ENCODE results near the gene ACSM5. TPM values are rescaled to one million over a fixed set of nuclear protein-coding genes. Genes with fewer than 3 reads are reported as not detected.
"Not testable (repeated sequence)": the region's sequence is repeated elsewhere in the genome, so short reads cannot be mapped to it uniquely, and the experiment has no call there.

ACSM5 gene
- total RNA-seq, 1 experiment from 2014 or later: not detected

DNA sequence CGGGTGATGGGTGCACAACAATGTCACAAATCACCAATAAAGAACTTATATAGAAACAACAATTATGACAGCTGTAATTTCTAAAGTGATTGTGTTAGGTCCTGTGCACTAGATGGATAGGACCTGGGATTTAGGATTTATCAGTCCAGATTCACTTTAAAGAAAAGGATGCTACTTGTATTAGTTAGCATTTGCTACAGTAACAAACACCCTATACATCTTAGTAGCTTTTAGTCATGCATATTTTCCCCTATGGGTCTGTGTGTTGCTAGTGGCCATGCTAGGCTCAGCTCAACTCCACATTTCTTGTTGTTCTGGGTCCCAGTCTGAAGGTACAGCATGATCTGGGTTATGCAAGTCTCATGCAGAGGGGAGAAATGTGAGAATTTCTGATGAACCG lies 49.9 kb downstream of the ACSM5 start:
- H3K4me3 ChIP-seq (ENCODE audit: low read depth, low read length, poor library complexity, severe bottlenecking); H3K36me3 ChIP-seq (ENCODE audit: insufficient read depth, low read length, poor library complexity, severe bottlenecking); intact Hi-C loops (cut with micrococcal nuclease; ENCODE audit: unreplicated experiment); POLR2A ChIA-PET (ENCODE audit: low non-redundant PET); DNase-seq (ENCODE audit: low spot score); CTCF ChIA-PET; H3K4me1 ChIP-seq (ENCODE audit: insufficient read depth, low read length, poor library complexity, severe bottlenecking); H3K27me3 ChIP-seq (replicated peaks; ENCODE audit: insufficient read depth, low read depth, low read length, poor library complexity); H3K9me3 ChIP-seq (ENCODE audit: low read depth, low read length, poor library complexity, severe bottlenecking); H3K27ac ChIP-seq (ENCODE audit: low read depth, low read length, poor library complexity, severe bottlenecking); BruUV-seq (replicated peaks): not testable (repeated sequence)

GRCh38 chr16:20460313-20460712 lies 51.0 kb downstream of the ACSM5 start:
- H3K36me3 ChIP-seq (ENCODE audit: insufficient read depth, low read length, poor library complexity, severe bottlenecking); H3K9me3 ChIP-seq (ENCODE audit: low read depth, low read length, poor library complexity, severe bottlenecking); H3K4me3 ChIP-seq (ENCODE audit: low read depth, low read length, poor library complexity, severe bottlenecking); H3K4me1 ChIP-seq (ENCODE audit: insufficient read depth, low read length, poor library complexity, severe bottlenecking); H3K27ac ChIP-seq (ENCODE audit: low read depth, low read length, poor library complexity, severe bottlenecking); intact Hi-C loops (cut with micrococcal nuclease; ENCODE audit: unreplicated experiment); DNase-seq (ENCODE audit: low spot score); BruUV-seq (replicated peaks); POLR2A ChIA-PET (ENCODE audit: low non-redundant PET); CTCF ChIA-PET; H3K27me3 ChIP-seq (replicated peaks; ENCODE audit: insufficient read depth, low read depth, low read length, poor library complexity): not testable (repeated sequence)

GRCh38 chr16:20468954-20469353 lies 59.6 kb downstream of the ACSM5 start:
- H3K4me1 ChIP-seq (ENCODE audit: insufficient read depth, low read length, poor library complexity, severe bottlenecking); CTCF ChIA-PET; H3K36me3 ChIP-seq (ENCODE audit: insufficient read depth, low read length, poor library complexity, severe bottlenecking); H3K27ac ChIP-seq (ENCODE audit: low read depth, low read length, poor library complexity, severe bottlenecking); DNase-seq (ENCODE audit: low spot score); H3K4me3 ChIP-seq (ENCODE audit: low read depth, low read length, poor library complexity, severe bottlenecking); H3K9me3 ChIP-seq (ENCODE audit: low read depth, low read length, poor library complexity, severe bottlenecking); H3K27me3 ChIP-seq (replicated peaks; ENCODE audit: insufficient read depth, low read depth, low read length, poor library complexity); intact Hi-C loops (cut with micrococcal nuclease; ENCODE audit: unreplicated experiment); BruUV-seq (replicated peaks); POLR2A ChIA-PET (ENCODE audit: low non-redundant PET): not testable (repeated sequence)

DNA sequence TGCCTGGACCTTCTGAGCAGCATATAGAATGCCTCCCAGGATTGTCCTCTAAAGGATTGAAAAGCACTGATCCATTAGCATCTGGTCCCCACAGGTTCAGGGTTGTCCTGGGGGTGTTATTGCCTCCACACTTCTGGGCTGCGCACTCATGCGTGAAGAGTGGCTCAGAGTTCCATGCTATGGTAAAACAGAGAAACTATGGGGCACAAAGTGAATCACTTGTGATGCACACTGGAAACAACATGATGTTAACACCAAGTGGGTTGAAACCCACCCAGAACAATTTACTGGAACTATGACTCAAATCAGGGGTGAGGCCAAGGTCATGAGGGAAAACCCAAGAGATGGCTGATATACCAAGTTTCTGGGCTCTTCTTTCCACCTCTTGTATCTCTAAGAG lies 60.6 kb downstream of the ACSM5 start:
- H3K27me3 ChIP-seq (replicated peaks; ENCODE audit: insufficient read depth, low read depth, low read length, poor library complexity); H3K27ac ChIP-seq (ENCODE audit: low read depth, low read length, poor library complexity, severe bottlenecking); intact Hi-C loops (cut with micrococcal nuclease; ENCODE audit: unreplicated experiment); H3K36me3 ChIP-seq (ENCODE audit: insufficient read depth, low read length, poor library complexity, severe bottlenecking); CTCF ChIA-PET; H3K4me3 ChIP-seq (ENCODE audit: low read depth, low read length, poor library complexity, severe bottlenecking); POLR2A ChIA-PET (ENCODE audit: low non-redundant PET); H3K4me1 ChIP-seq (ENCODE audit: insufficient read depth, low read length, poor library complexity, severe bottlenecking); DNase-seq (ENCODE audit: low spot score); BruUV-seq (replicated peaks); H3K9me3 ChIP-seq (ENCODE audit: low read depth, low read length, poor library complexity, severe bottlenecking): not testable (repeated sequence)

GRCh38 chr16:20470732-20471131 lies 61.4 kb downstream of the ACSM5 start:
- DNase-seq (ENCODE audit: low spot score); H3K36me3 ChIP-seq (ENCODE audit: insufficient read depth, low read length, poor library complexity, severe bottlenecking); intact Hi-C loops (cut with micrococcal nuclease; ENCODE audit: unreplicated experiment); H3K27ac ChIP-seq (ENCODE audit: low read depth, low read length, poor library complexity, severe bottlenecking); BruUV-seq (replicated peaks); H3K4me3 ChIP-seq (ENCODE audit: low read depth, low read length, poor library complexity, severe bottlenecking); H3K4me1 ChIP-seq (ENCODE audit: insufficient read depth, low read length, poor library complexity, severe bottlenecking); CTCF ChIA-PET; H3K9me3 ChIP-seq (ENCODE audit: low read depth, low read length, poor library complexity, severe bottlenecking); H3K27me3 ChIP-seq (replicated peaks; ENCODE audit: insufficient read depth, low read depth, low read length, poor library complexity); POLR2A ChIA-PET (ENCODE audit: low non-redundant PET): not testable (repeated sequence)

DNA sequence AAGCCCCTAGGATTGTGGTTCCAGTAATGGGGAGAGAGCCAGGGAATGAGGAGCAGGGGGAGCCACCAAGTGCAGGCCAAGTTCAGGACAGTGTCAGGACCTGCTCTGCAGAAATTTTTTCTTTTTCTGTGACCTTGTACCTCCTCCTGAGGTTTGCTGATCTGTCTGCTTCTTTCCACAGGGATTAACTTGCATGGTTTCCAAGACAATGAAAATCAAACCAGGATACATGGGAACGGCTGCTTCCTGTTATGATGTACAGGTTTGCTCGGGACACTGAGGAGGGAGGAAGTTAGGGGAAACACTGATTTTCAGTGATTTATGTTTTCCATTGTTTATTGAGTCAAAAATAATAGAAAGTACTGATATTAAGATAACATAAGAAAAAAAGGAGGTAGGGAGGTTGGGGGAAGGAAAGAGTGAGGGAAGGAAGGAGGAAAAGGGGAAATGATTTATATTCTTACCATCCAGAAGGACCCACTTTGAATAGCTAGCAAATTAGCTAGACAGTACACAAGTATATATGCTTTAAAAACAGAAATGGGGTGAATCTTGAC lies 67.9 kb downstream of the ACSM5 start:
- H3K27ac ChIP-seq (ENCODE audit: low read depth, low read length, poor library complexity, severe bottlenecking); H3K4me1 ChIP-seq (ENCODE audit: insufficient read depth, low read length, poor library complexity, severe bottlenecking); POLR2A ChIA-PET (ENCODE audit: low non-redundant PET); CTCF ChIA-PET; H3K9me3 ChIP-seq (ENCODE audit: low read depth, low read length, poor library complexity, severe bottlenecking); intact Hi-C loops (cut with micrococcal nuclease; ENCODE audit: unreplicated experiment); DNase-seq (ENCODE audit: low spot score); BruUV-seq (replicated peaks); H3K4me3 ChIP-seq (ENCODE audit: low read depth, low read length, poor library complexity, severe bottlenecking); H3K27me3 ChIP-seq (replicated peaks; ENCODE audit: insufficient read depth, low read depth, low read length, poor library complexity); H3K36me3 ChIP-seq (ENCODE audit: insufficient read depth, low read length, poor library complexity, severe bottlenecking): not testable (repeated sequence)

DNA sequence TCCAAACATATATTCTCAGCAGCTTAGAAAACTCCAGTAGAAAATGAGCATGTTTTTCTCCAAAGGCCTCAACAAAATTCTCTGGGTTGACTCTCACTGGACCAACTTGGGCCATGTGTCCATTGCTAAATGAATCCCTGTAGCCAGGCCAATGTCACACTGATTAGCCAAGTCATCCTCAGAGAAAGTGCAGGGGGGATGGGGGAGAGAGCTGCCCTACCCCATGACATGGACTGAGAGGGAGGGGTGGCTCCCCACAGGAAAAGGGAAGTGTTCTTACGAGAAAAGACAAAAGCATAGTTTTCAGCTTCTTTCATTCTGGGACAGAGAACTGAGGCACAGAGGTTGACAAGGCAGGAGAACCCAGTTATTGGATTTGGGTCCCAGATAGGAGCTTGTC lies 74.7 kb downstream of the ACSM5 start:
- BruUV-seq (replicated peaks); DNase-seq (ENCODE audit: low spot score); H3K9me3 ChIP-seq (ENCODE audit: low read depth, low read length, poor library complexity, severe bottlenecking); CTCF ChIA-PET; H3K27ac ChIP-seq (ENCODE audit: low read depth, low read length, poor library complexity, severe bottlenecking); H3K27me3 ChIP-seq (replicated peaks; ENCODE audit: insufficient read depth, low read depth, low read length, poor library complexity); H3K4me1 ChIP-seq (ENCODE audit: insufficient read depth, low read length, poor library complexity, severe bottlenecking); H3K4me3 ChIP-seq (ENCODE audit: low read depth, low read length, poor library complexity, severe bottlenecking); H3K36me3 ChIP-seq (ENCODE audit: insufficient read depth, low read length, poor library complexity, severe bottlenecking); intact Hi-C loops (cut with micrococcal nuclease; ENCODE audit: unreplicated experiment); POLR2A ChIA-PET (ENCODE audit: low non-redundant PET): not testable (repeated sequence)

Data from A673 (cell line).